ENCODE data around the gene ACR.

ACR gene

DNA sequence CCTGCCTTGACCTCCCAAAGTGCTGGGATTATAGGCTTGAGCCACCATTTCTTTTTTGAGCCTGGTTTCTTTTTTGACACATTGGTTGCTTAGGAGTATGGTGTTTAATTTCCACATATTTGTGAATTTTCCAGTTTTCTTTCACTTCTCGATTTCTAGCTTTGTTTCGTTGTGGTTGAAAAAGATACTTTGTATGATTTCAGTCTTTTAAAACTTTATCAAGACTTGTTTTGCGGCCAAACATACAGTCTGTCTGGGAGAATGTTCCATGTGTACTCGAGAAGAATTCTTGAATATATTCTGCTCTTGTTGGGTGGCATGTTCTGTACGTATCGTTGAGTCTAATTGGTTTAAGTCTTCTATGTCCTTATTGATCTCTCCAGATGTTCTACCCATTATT lies 44.5 kb upstream of the ACR start:
- Histone ChIP-seq H3K4me2 (ENCODE audit: low read depth, low read length) (peak overlapping the region; percentile 65), H3F3A (ENCODE audit: insufficient read depth, low read length) (peaks cover 24% of the 10 kb centered on the region), H3K79me2 (ENCODE audit: low read length) (no peaks in the 10 kb centered on the region), H3K4me1 (ENCODE audit: low read length) (peaks cover 21% of the 10 kb centered on the region), H3K27me3 (replicated peaks; ENCODE audit: insufficient read depth, low read length) (no peaks in the 10 kb centered on the region; the same call in 1 of the 2 replicates), H2AFZ (ENCODE audit: low read length) (peak overlapping the region; percentile 7; the same call in 1 of the 2 replicates), H3K27ac (ENCODE audit: low read length) (peak overlapping the region; percentile 59; the same call in 1 of the 2 replicates), H3K36me3 (replicated peaks; ENCODE audit: insufficient read depth, low read length) (no peaks in the 10 kb centered on the region), H3K4me3 (ENCODE audit: low read length) (peak overlapping the region; percentile 11; the same call in 1 of the 2 replicates), H4K20me1 (ENCODE audit: insufficient read depth, low read length) (no peaks in the 10 kb centered on the region), H3K9me3 (replicated peaks; ENCODE audit: insufficient read depth, low read length) (no peaks in the 10 kb centered on the region), H3K9me2 (replicated peaks; ENCODE audit: insufficient read depth, low read length) (no peaks in the 10 kb centered on the region), H3K9ac (ENCODE audit: low read length) (no peak overlapping the region)
- TF ChIP-seq CTCF (IDR thresholded peaks at IDR 0.05; ENCODE audit: low read length) (no peak), EZH2phosphoT487 (IDR thresholded peaks at IDR 0.05; ENCODE audit: low read length) (no peak), EZH2 (optimal IDR thresholded peaks at IDR 0.05; ENCODE audit: low read depth, low read length) (no peak)
- no peak for DNase-seq

- no peaks in the 10 kb centered on the region for H4K20me1 ChIP-seq (ENCODE audit: insufficient read depth, low read length)
- H3K9ac ChIP-seq (ENCODE audit: low read length), result no peak overlapping the region
- TF ChIP-seq EZH2 (optimal IDR thresholded peaks at IDR 0.05; ENCODE audit: low read depth, low read length), result no peak
- 0 out of 2 replicates have a peak, but pooled peaks have one; percentile 15 for TF ChIP-seq CTCF (IDR thresholded peaks at IDR 0.05; ENCODE audit: low read length)
- peak overlapping the region; percentile 65 for H3K4me2 ChIP-seq (ENCODE audit: low read depth, low read length)
- no peaks in the 10 kb centered on the region; the same call in 1 of the 2 replicates for H3K27me3 ChIP-seq (replicated peaks; ENCODE audit: insufficient read depth, low read length)
- DNase-seq, result peak; percentile 36
- H2AFZ ChIP-seq (ENCODE audit: low read length), result peak overlapping the region; percentile 7; the same call in 1 of the 2 replicates
- H3K79me2 ChIP-seq (ENCODE audit: low read length), result no peaks in the 10 kb centered on the region
- peak overlapping the region; percentile 11; the same call in 1 of the 2 replicates for H3K4me3 ChIP-seq (ENCODE audit: low read length)
- peaks cover 21% of the 10 kb centered on the region for H3K4me1 ChIP-seq (ENCODE audit: low read length)
- H3K27ac ChIP-seq (ENCODE audit: low read length), result peak overlapping the region; percentile 59; the same call in 1 of the 2 replicates
- no peaks in the 10 kb centered on the region for H3K36me3 ChIP-seq (replicated peaks; ENCODE audit: insufficient read depth, low read length)
- no peaks in the 10 kb centered on the region for H3K9me2 ChIP-seq (replicated peaks; ENCODE audit: insufficient read depth, low read length)
- no peaks in the 10 kb centered on the region for H3K9me3 ChIP-seq (replicated peaks; ENCODE audit: insufficient read depth, low read length)
- H3F3A ChIP-seq (ENCODE audit: insufficient read depth, low read length), result peaks cover 24% of the 10 kb centered on the region
Observed at GRCh38 chr22:50694099-50694605, 43.9 kb upstream of the ACR start.

GRCh38 chr22:50694766-50695420 lies 43.1 kb upstream of the ACR start:
- H4K20me1 ChIP-seq (ENCODE audit: insufficient read depth, low read length), result no peaks in the 10 kb centered on the region
- H3K4me1 ChIP-seq (ENCODE audit: low read length), result peaks cover 21% of the 10 kb centered on the region
- no peak overlapping the region for H3K9ac ChIP-seq (ENCODE audit: low read length)
- peaks cover 24% of the 10 kb centered on the region for H3F3A ChIP-seq (ENCODE audit: insufficient read depth, low read length)
- no peak overlapping the region for H3K4me3 ChIP-seq (ENCODE audit: low read length)
- H3K27me3 ChIP-seq (replicated peaks; ENCODE audit: insufficient read depth, low read length), result no peaks in the 10 kb centered on the region
- H2AFZ ChIP-seq (ENCODE audit: low read length), result no peak overlapping the region
- no peaks in the 10 kb centered on the region for H3K36me3 ChIP-seq (replicated peaks; ENCODE audit: insufficient read depth, low read length)
- H3K9me2 ChIP-seq (replicated peaks; ENCODE audit: insufficient read depth, low read length), result no peaks in the 10 kb centered on the region
- no peak overlapping the region for H3K27ac ChIP-seq (ENCODE audit: low read length)
- no peaks in the 10 kb centered on the region for H3K9me3 ChIP-seq (replicated peaks; ENCODE audit: insufficient read depth, low read length)
- TF ChIP-seq CTCF (IDR thresholded peaks at IDR 0.05; ENCODE audit: low read length) (no peak), EZH2 (optimal IDR thresholded peaks at IDR 0.05; ENCODE audit: low read depth, low read length) (no peak), EZH2phosphoT487 (IDR thresholded peaks at IDR 0.05; ENCODE audit: low read length) (no peak)
- H3K79me2 ChIP-seq (ENCODE audit: low read length), result no peaks in the 10 kb centered on the region
- H3K4me2 ChIP-seq (ENCODE audit: low read depth, low read length), result no peak overlapping the region; the same call in 1 of the 2 replicates
- no peak for DNase-seq
